K562 (cell line): ENCODE measurements around the gene UCHL5. TPM values are rescaled to one million over a fixed set of nuclear protein-coding genes. Genes with fewer than 3 reads are reported as not detected.

Source experiments
- BACH1 ChIP-seq: fragments of 200-800 bp; sonication (Bioruptor generic); IDR thresholded peaks from 2 replicates; pipeline ENCODE4 v1.6.1; 2016; ENCODE audit warnings: missing genetic modification characterization, missing compliant biosample characterization
- CEBPG ChIP-seq, 3 experiments: fragments of 200-800 bp in 1 of 3; sonication (Bioruptor generic) in 1 of 3; sonication (generic) in 1 of 3; formaldehyde crosslinking in 1 of 3; IDR thresholded peaks in 2 of 3; conservative IDR thresholded peaks in 1 of 3; 2 replicates each; pipeline versions ENCODE4 v1.6.1 to v1.8.0; 2016 to 2022; ENCODE audit warnings: missing compliant biosample characterization in 2 of 3, missing genetic modification characterization in 2 of 3, mild to moderate bottlenecking in 1 of 3, missing genetic modification reagents in 1 of 3
- DMBX1 ChIP-seq: fragments of 250-450 bp; sonication (Bioruptor Pico); IDR thresholded peaks from 2 replicates; pipeline ENCODE4 v1.8.0; 2022; ENCODE audit warnings: inconsistent platforms, mild to moderate bottlenecking, moderate library complexity, borderline replicate concordance
- HDAC2 ChIP-seq: fragments of 450-650 bp; IDR thresholded peaks from 2 replicates; pipeline ENCODE4 v1.6.1; 2016; ENCODE audit warnings: mild to moderate bottlenecking
- HDAC3 ChIP-seq: fragments of 450-650 bp; IDR thresholded peaks from 2 replicates; pipeline ENCODE4 v1.6.1; 2018; ENCODE audit warnings: borderline replicate concordance, mild to moderate bottlenecking, moderate library complexity; ENCODE audit not compliant: partially characterized antibody
- KHSRP ChIP-seq: fragments of 450-650 bp; IDR thresholded peaks from 2 replicates; pipeline ENCODE4 v1.6.1; 2017
- NFE2 ChIP-seq: IDR thresholded peaks from 2 replicates; pipeline ENCODE4 v1.6.1; 2014; ENCODE audit warnings: antibody characterized with exemption, low read depth
- NFIC ChIP-seq: fragments of 450-650 bp; IDR thresholded peaks from 2 replicates; pipeline ENCODE4 v1.6.1; 2017; ENCODE audit warnings: mild to moderate bottlenecking, inconsistent platforms
- TCFL5 ChIP-seq: fragments of 250-450 bp; sonication (Bioruptor Pico); conservative IDR thresholded peaks from 2 replicates; pipeline ENCODE4 v1.6.1; 2021; ENCODE audit warnings: mild to moderate bottlenecking, moderate library complexity, matching md5 sums
- ZNF165 ChIP-seq: fragments of 250-450 bp; sonication (Bioruptor Pico); IDR thresholded peaks from 2 replicates; pipeline ENCODE4 v1.4.0; 2020; ENCODE audit warnings: borderline replicate concordance
- ZNF324 ChIP-seq: fragments of 250-450 bp; sonication (Bioruptor Pico); IDR thresholded peaks from 2 replicates; pipeline ENCODE4 v1.4.0; 2020; ENCODE audit warnings: mild to moderate bottlenecking
- ZNF57 ChIP-seq: fragments of 450-650 bp; formaldehyde crosslinking; IDR thresholded peaks from 2 replicates; pipeline ENCODE4 v1.4.0; 2020; ENCODE audit warnings: mild to moderate bottlenecking, moderate library complexity
- ZNF77 ChIP-seq: fragments of 250-450 bp; sonication (Bioruptor Pico); IDR thresholded peaks from 2 replicates; pipeline ENCODE4 v1.5.0; 2020
- polyA plus RNA-seq, 8 experiments: library from polyadenylated mRNA; depleted of rRNA in 4 of 8; stranded (reverse) in 5 of 8; unstranded in 3 of 8; fragments of >200 nt; fragmentation: Nextera tagmentation in 2 of 8; fragmentation: Illumina TruSeq in 1 of 8; extraction: Ambion mirVana in 2 of 8; extraction: Trizol in 1 of 8; gene quantifications; 2 replicates each; pipeline versions ENCODE4 v1.2.1 to v1.2.3, GENCODE V29; 2011 to 2014; ENCODE audit warnings: inconsistent platforms in 1 of 8, missing spikeins in 1 of 8
- total RNA-seq, 7 experiments: library from RNA; depleted of rRNA in 6 of 7; stranded (reverse); fragments of >200 nt in 6 of 7; fragmentation: Illumina TruSeq in 2 of 7; extraction: Trizol in 2 of 7; gene quantifications; 2 replicates each; pipeline versions ENCODE4 v1.2.1 to v1.2.3, GENCODE V29; 2011 to 2021; ENCODE audit warnings: low replicate concordance in 1 of 7
- TF ChIP-seq, protein P1 (sequence below): fragments of 450-650 bp; formaldehyde crosslinking; IDR thresholded peaks from 2 replicates; pipeline ENCODE4 v1.4.0; 2022; ENCODE audit warnings: mild to moderate bottlenecking, moderate library complexity
- TF ChIP-seq, protein P2 (sequence below), 2 experiments: fragments of 450-650 bp; IDR thresholded peaks; 2 replicates each; pipeline ENCODE4 v1.6.1; 2018; ENCODE audit warnings: mild to moderate bottlenecking in 2 of 2, low read depth in 1 of 2; ENCODE audit not compliant: partially characterized antibody in 2 of 2
- TF ChIP-seq, protein P3 (sequence below): fragments of 450-650 bp; formaldehyde crosslinking; IDR thresholded peaks from 2 replicates; pipeline ENCODE4 v1.4.0; 2022; ENCODE audit warnings: missing genetic modification characterization
- TF ChIP-seq, protein P4 (sequence below): sonication (generic); formaldehyde crosslinking; IDR thresholded peaks from 2 replicates; pipeline ENCODE4 v1.9.0; 2022; ENCODE audit warnings: mild to moderate bottlenecking, missing genetic modification reagents

UCHL5 gene
- total and polyA plus RNA-seq, 9 of the 15 experiments (the other 6 are each of a cell fraction or from before 2014, with no cell fraction given): 61.0 to 206 (median 122) TPM

DNA sequence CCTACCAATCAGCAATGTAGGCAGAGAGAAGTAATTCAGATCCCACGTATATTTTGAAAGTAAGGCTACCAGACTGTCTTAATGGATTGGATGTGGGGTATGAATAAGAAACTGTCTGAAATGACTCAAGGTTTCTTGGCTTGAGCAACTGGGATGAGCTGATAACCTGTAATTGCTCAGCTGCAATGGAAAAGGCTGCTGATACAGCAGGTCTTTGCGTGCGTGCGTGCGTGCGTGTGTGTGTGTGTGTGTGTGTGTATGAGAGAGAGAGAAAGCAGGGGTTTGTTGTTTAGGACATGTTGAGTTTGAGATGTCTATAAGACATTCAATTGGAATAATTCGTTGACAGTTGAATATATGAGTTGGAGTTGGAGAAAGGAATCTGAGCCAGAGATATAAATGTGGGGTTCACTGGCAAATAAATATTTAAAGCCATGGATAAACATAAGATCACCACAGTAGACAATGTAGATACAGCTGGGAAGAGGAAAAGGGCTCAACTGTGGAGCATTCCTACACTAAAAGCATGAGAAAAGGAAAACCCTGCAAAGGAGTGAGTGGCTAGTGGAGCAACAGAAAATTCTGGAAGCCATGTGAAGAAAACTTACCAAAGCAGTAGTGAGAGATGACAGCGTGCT, 72.9 kb downstream of the UCHL5 start (continued):
- TF ChIP-seq CEBPG (CRISPR knock-in tag; IDR thresholded peaks at IDR 0.05): no peak
- peak in 1 of 2 experiments; percentile 57; a peak in 1 of 4 replicates for TF ChIP-seq CEBPG (tag; conservative IDR thresholded peaks at IDR 0.05 in 1 of 2, IDR thresholded peaks at IDR 0.05 in 1 of 2)
- peak; percentile 92 for TF ChIP-seq NFIC
- TF ChIP-seq ZNF57 (CRISPR knock-in tag): no peak
- TF ChIP-seq, protein P1, sequence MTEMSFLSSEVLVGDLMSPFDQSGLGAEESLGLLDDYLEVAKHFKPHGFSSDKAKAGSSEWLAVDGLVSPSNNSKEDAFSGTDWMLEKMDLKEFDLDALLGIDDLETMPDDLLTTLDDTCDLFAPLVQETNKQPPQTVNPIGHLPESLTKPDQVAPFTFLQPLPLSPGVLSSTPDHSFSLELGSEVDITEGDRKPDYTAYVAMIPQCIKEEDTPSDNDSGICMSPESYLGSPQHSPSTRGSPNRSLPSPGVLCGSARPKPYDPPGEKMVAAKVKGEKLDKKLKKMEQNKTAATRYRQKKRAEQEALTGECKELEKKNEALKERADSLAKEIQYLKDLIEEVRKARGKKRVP: 0 out of 2 replicates have a peak, but pooled peaks have one; percentile 59
- TF ChIP-seq HDAC3: peak; percentile 90
- TF ChIP-seq, protein P2, sequence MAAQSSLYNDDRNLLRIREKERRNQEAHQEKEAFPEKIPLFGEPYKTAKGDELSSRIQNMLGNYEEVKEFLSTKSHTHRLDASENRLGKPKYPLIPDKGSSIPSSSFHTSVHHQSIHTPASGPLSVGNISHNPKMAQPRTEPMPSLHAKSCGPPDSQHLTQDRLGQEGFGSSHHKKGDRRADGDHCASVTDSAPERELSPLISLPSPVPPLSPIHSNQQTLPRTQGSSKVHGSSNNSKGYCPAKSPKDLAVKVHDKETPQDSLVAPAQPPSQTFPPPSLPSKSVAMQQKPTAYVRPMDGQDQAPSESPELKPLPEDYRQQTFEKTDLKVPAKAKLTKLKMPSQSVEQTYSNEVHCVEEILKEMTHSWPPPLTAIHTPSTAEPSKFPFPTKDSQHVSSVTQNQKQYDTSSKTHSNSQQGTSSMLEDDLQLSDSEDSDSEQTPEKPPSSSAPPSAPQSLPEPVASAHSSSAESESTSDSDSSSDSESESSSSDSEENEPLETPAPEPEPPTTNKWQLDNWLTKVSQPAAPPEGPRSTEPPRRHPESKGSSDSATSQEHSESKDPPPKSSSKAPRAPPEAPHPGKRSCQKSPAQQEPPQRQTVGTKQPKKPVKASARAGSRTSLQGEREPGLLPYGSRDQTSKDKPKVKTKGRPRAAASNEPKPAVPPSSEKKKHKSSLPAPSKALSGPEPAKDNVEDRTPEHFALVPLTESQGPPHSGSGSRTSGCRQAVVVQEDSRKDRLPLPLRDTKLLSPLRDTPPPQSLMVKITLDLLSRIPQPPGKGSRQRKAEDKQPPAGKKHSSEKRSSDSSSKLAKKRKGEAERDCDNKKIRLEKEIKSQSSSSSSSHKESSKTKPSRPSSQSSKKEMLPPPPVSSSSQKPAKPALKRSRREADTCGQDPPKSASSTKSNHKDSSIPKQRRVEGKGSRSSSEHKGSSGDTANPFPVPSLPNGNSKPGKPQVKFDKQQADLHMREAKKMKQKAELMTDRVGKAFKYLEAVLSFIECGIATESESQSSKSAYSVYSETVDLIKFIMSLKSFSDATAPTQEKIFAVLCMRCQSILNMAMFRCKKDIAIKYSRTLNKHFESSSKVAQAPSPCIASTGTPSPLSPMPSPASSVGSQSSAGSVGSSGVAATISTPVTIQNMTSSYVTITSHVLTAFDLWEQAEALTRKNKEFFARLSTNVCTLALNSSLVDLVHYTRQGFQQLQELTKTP (IDR thresholded peaks at IDR 0.05; ENCODE audit: low read depth in 1 of 2, partially characterized antibody in 2 of 2): peak in 1 of 2 experiments; percentile 92
- no peak for TF ChIP-seq ZNF165 (CRISPR knock-in tag)
- TF ChIP-seq TCFL5 (CRISPR knock-in tag): no peak
- TF ChIP-seq KHSRP: peak; percentile 73; the same call in 1 of the 2 replicates
- TF ChIP-seq, protein P3, sequence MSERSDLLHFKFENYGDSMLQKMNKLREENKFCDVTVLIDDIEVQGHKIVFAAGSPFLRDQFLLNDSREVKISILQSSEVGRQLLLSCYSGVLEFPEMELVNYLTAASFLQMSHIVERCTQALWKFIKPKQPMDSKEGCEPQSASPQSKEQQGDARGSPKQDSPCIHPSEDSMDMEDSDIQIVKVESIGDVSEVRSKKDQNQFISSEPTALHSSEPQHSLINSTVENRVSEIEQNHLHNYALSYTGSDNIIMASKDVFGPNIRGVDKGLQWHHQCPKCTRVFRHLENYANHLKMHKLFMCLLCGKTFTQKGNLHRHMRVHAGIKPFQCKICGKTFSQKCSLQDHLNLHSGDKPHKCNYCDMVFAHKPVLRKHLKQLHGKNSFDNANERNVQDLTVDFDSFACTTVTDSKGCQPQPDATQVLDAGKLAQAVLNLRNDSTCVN: peak; percentile 84; the same call in 1 of the 2 replicates
- no peak for TF ChIP-seq ZNF77 (CRISPR knock-in tag)
- TF ChIP-seq ZNF324: no peak
- peak; percentile 73 for TF ChIP-seq DMBX1
- no peak for TF ChIP-seq BACH1 (tag)
- TF ChIP-seq HDAC2: peak; percentile 95
- peak; percentile 88 for TF ChIP-seq NFE2
- TF ChIP-seq, protein P4, sequence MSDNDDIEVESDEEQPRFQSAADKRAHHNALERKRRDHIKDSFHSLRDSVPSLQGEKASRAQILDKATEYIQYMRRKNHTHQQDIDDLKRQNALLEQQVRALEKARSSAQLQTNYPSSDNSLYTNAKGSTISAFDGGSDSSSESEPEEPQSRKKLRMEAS (CRISPR knock-in tag): 0 out of 2 replicates have a peak, but pooled peaks have one; percentile 34
